GM23338 (cell line): Measurements from ENCODE around the gene PRAMEF12. TPM values are rescaled to one million over a fixed set of nuclear protein-coding genes. Genes with fewer than 3 reads are reported as not detected.

Source experiments
- ATAC-seq: fragments of 200-7000 bp; cut with Tn5 transposase; 3 replicates; pipeline ENCODE4 v1.9.1; 2020
- DNase-seq: peaks from one replicate; pipeline ENCODE4 v3.0.0-alpha.2; 2015; ENCODE audit warnings: low spot score
- H2AFZ ChIP-seq: fragments of 200-600 bp; sonication (generic); 2 replicates; pipeline ENCODE4 v1.8.0; 2016; ENCODE audit warnings: antibody characterized with exemption, mild to moderate bottlenecking, moderate library complexity
- H3F3A ChIP-seq: fragments of 200-600 bp; sonication (generic); replicated peaks from 2 replicates; pipeline ENCODE4 v1.8.0; 2017; ENCODE audit warnings: antibody characterized with exemption, mixed run types, low read depth
- H3K27ac ChIP-seq: fragments of 200-600 bp; sonication (generic); 2 replicates; pipeline ENCODE4 v1.6.1; 2016; ENCODE audit warnings: low read depth
- H3K27me3 ChIP-seq: fragments of 200-600 bp; sonication (generic); 2 replicates; pipeline ENCODE4 v1.8.0; 2016; ENCODE audit warnings: mild to moderate bottlenecking, mixed run types, moderate library complexity; ENCODE audit not compliant: insufficient read depth
- H3K36me3 ChIP-seq: fragments of 200-600 bp; sonication (generic); 2 replicates; pipeline ENCODE4 v1.8.0; 2016; ENCODE audit warnings: mild to moderate bottlenecking; ENCODE audit not compliant: insufficient read depth
- H3K4me1 ChIP-seq: fragments of 200-600 bp; sonication (generic); 2 replicates; pipeline ENCODE4 v1.8.0; 2016; ENCODE audit warnings: mild to moderate bottlenecking, moderate library complexity; ENCODE audit not compliant: insufficient read depth
- H3K4me2 ChIP-seq: fragments of 200-600 bp; sonication (generic); 2 replicates; pipeline ENCODE4 v1.7.1; 2017; ENCODE audit warnings: mixed run types
- H3K4me3 ChIP-seq: fragments of 200-600 bp; sonication (generic); 2 replicates; pipeline ENCODE4 v1.6.1; 2016; ENCODE audit warnings: mixed run types
- H3K79me2 ChIP-seq: fragments of 200-600 bp; sonication (generic); replicated peaks from 2 replicates; pipeline ENCODE4 v1.8.0; 2017; ENCODE audit warnings: mild to moderate bottlenecking; ENCODE audit not compliant: insufficient read depth
- H3K9me2 ChIP-seq: fragments of 200-600 bp; sonication (generic); 2 replicates; pipeline ENCODE4 v1.8.0; 2017; ENCODE audit not compliant: insufficient read depth
- H4K20me1 ChIP-seq: fragments of 200-600 bp; sonication (generic); replicated peaks from 2 replicates; pipeline ENCODE4 v1.8.0; 2017; ENCODE audit warnings: mild to moderate bottlenecking; ENCODE audit not compliant: insufficient read depth
- H3K27ac Mint-ChIP-seq: 2 replicates; pipeline ENCODE4 v1.8.0; 2020; ENCODE audit warnings: inconsistent platforms, mild to moderate bottlenecking, moderate library complexity, mixed read lengths
- H3K27me3 Mint-ChIP-seq: 3 replicates; pipeline ENCODE4 v1.8.0; 2022; ENCODE audit warnings: low read depth, mild to moderate bottlenecking, moderate library complexity, mixed read lengths, inconsistent platforms; ENCODE audit not compliant: insufficient read depth, poor library complexity
- H3K36me3 Mint-ChIP-seq: 3 replicates; pipeline ENCODE4 v1.8.0; 2021; ENCODE audit warnings: low read depth, mild to moderate bottlenecking, inconsistent platforms, moderate library complexity, mixed read lengths
- H3K4me1 Mint-ChIP-seq: 3 replicates; pipeline ENCODE4 v1.8.0; 2020; ENCODE audit warnings: mild to moderate bottlenecking, inconsistent platforms, mixed read lengths
- H3K4me3 Mint-ChIP-seq: 3 replicates; pipeline ENCODE4 v1.8.0; 2021; ENCODE audit warnings: moderate library complexity, mild to moderate bottlenecking, inconsistent platforms, mixed read lengths
- H3K9me3 Mint-ChIP-seq: 3 replicates; pipeline ENCODE4 v1.8.0; 2020; ENCODE audit warnings: moderate library complexity, mild to moderate bottlenecking, inconsistent platforms, mixed read lengths
- CTCF ChIP-seq, 2 experiments: fragments of 200-600 bp in 1 of 2; sonication (generic) in 1 of 2; conservative IDR thresholded peaks; 2 replicates each; pipeline versions ENCODE4 v1.5.1 to v1.6.1; 2016 to 2017; ENCODE audit warnings: antibody characterized with exemption in 2 of 2, low read depth in 2 of 2, mild to moderate bottlenecking in 2 of 2, moderate library complexity in 1 of 2
- POLR2AphosphoS5 ChIP-seq: IDR thresholded peaks from 2 replicates; pipeline ENCODE4 v1.6.1; 2016; ENCODE audit warnings: antibody characterized with exemption, low read depth
- ZNF331 ChIP-seq: fragments of 250-450 bp; sonication (Bioruptor Pico); IDR thresholded peaks from 2 replicates; pipeline ENCODE4 v1.5.0; 2020; ENCODE audit warnings: low read depth, mild to moderate bottlenecking, moderate library complexity
- ZNF462 ChIP-seq: fragments of 250-450 bp; sonication (Bioruptor Pico); IDR thresholded peaks from 2 replicates; pipeline ENCODE4 v1.5.0; 2020; ENCODE audit warnings: mild to moderate bottlenecking, moderate library complexity
- polyA plus RNA-seq: library from polyadenylated mRNA; unstranded; fragments of >200 nt; fragmentation: Nextera tagmentation; extraction: Ambion mirVana; gene quantifications from 2 replicates; pipeline ENCODE4 v1.2.1, GENCODE V29; 2016
- total RNA-seq: library from RNA; depleted of rRNA; stranded (reverse); fragments of >200 nt; shearing (Covaris generic); gene quantifications from 2 replicates; pipeline ENCODE4 v1.2.3, GENCODE V29; 2014

Gene PRAMEF12
- total and polyA plus RNA-seq, 2 experiments from 2014 or later: not detected

- peaks cover 5% of the 10 kb centered on the region; the same call in 2 of the 3 replicates for H3K4me1 Mint-ChIP-seq
- no peak overlapping the region for H3K4me3 Mint-ChIP-seq
- TF ChIP-seq ZNF331 (no peak), ZNF462 (CRISPR knock-in tag) (no peak), CTCF (conservative IDR thresholded peaks at IDR 0.05; ENCODE audit: low read depth in 2 of 2) (no peak)
- Histone ChIP-seq H3F3A (no peaks in the 10 kb centered on the region), H3K27ac (no peak overlapping the region), H3K4me2 (no peak overlapping the region), H2AFZ (no peak overlapping the region), H4K20me1 (no peaks in the 10 kb centered on the region), H3K79me2 (no peaks in the 10 kb centered on the region), H3K27me3 (no peaks in the 10 kb centered on the region), H3K36me3 (no peaks in the 10 kb centered on the region), H3K9me2 (no peaks in the 10 kb centered on the region), H3K4me3 (no peak overlapping the region), H3K4me1 (no peaks in the 10 kb centered on the region)
- peaks cover 4% of the 10 kb centered on the region for H3K27me3 Mint-ChIP-seq
- no peak overlapping the region for H3K27ac Mint-ChIP-seq
- no peak for ATAC-seq
- no peaks in the 10 kb centered on the region; the same call in 2 of the 3 replicates for H3K9me3 Mint-ChIP-seq
- no peaks in the 10 kb centered on the region; the same call in 2 of the 3 replicates for H3K36me3 Mint-ChIP-seq
- no peak for DNase-seq
These were observed 10.8 kb upstream of the PRAMEF12 start for GRCh38 chr1:12762766-12763165.

GRCh38 chr1:12763479-12763878, 10.1 kb upstream of the PRAMEF12 start:
- Histone ChIP-seq H3F3A (no peaks in the 10 kb centered on the region), H3K27me3 (no peaks in the 10 kb centered on the region), H3K79me2 (no peaks in the 10 kb centered on the region), H3K4me2 (no peak overlapping the region), H3K4me1 (no peaks in the 10 kb centered on the region), H2AFZ (no peak overlapping the region), H3K36me3 (no peaks in the 10 kb centered on the region), H3K4me3 (no peak overlapping the region), H3K27ac (no peak overlapping the region), H4K20me1 (no peaks in the 10 kb centered on the region), H3K9me2 (no peaks in the 10 kb centered on the region)
- H3K9me3 Mint-ChIP-seq: no peaks in the 10 kb centered on the region; the same call in 2 of the 3 replicates
- DNase-seq (no peak), ATAC-seq (no peak)
- peaks cover 4% of the 10 kb centered on the region for H3K27me3 Mint-ChIP-seq
- peak in 1 of 2 experiments; percentile 22; a peak in 1 of 4 replicates for TF ChIP-seq CTCF (conservative IDR thresholded peaks at IDR 0.05; ENCODE audit: low read depth in 2 of 2)
- TF ChIP-seq POLR2AphosphoS5: no peak
- no peak overlapping the region for H3K4me3 Mint-ChIP-seq
- H3K4me1 Mint-ChIP-seq: peaks cover 5% of the 10 kb centered on the region; the same call in 2 of the 3 replicates
- no peak overlapping the region for H3K27ac Mint-ChIP-seq
- no peaks in the 10 kb centered on the region; the same call in 2 of the 3 replicates for H3K36me3 Mint-ChIP-seq
